Activated CD8-positive, alpha-beta memory T cell treated with anti-CD3 and anti-CD28 coated beads, Interleukin-2, amount 10 ng/mL, durations not matched to agents 7 days and 5 days (primary cell): ENCODE measurements around the gene KRT71. TPM values are rescaled to one million over a fixed set of nuclear protein-coding genes. Genes with fewer than 3 reads are reported as not detected.
A peak's percentile ranks its signal among the peaks of the same experiment; 100 is the strongest.

ENCODE experiments used
- ATAC-seq: fragments of 150-1000 bp; cut with Tn5 transposase; one replicate; pipeline ENCODE4 v1.10.0; 2021; ENCODE audit warnings: moderate library complexity
- CTCF ChIA-PET: fragments of 350-600 bp; sonication (Branson Sonifier 250); formaldehyde crosslinking; loops from one replicate; lab custom pipeline; 2021; ENCODE audit warnings: antibody characterized with exemption; lab: Charles Lee
- DNase-seq: peaks from one replicate; pipeline ENCODE4 v3.0.0-alpha.2; 2020
- H3K27ac Mint-ChIP-seq: one replicate; pipeline ENCODE4 v1.8.0; 2021; ENCODE audit warnings: mild to moderate bottlenecking, mixed read lengths
- H3K27me3 Mint-ChIP-seq: one replicate; pipeline ENCODE4 v1.8.0; 2021; ENCODE audit warnings: mixed read lengths
- H3K36me3 Mint-ChIP-seq: one replicate; pipeline ENCODE4 v1.8.0; 2021; ENCODE audit warnings: mild to moderate bottlenecking, mixed read lengths
- H3K4me1 Mint-ChIP-seq: one replicate; pipeline ENCODE4 v1.8.0; 2021; ENCODE audit warnings: mixed read lengths
- H3K4me3 Mint-ChIP-seq: one replicate; pipeline ENCODE4 v1.8.0; 2021; ENCODE audit warnings: mild to moderate bottlenecking, moderate library complexity, mixed read lengths
- H3K9me3 Mint-ChIP-seq: one replicate; pipeline ENCODE4 v1.8.0; 2022; ENCODE audit warnings: low read depth, mixed read lengths
- total RNA-seq, 2 experiments: library from RNA; stranded (reverse); gene quantifications; one replicate each; pipeline ENCODE4 v1.2.3, GENCODE V29; 2021

Gene KRT71
- total RNA-seq, 2 experiments from 2014 or later = not detected

- Mint-ChIP-seq H3K36me3 (no peaks in the 10 kb centered on the region), H3K9me3 (no peaks in the 10 kb centered on the region)
Measured at GRCh38 chr12:52582971-52583456, 30.1 kb upstream of the KRT71 start.

GRCh38 chr12:52582486-52582885 lies 29.5 kb upstream of the KRT71 start:
- Mint-ChIP-seq H3K27ac (no peak overlapping the region), H3K4me3 (no peak overlapping the region), H3K36me3 (no peaks in the 10 kb centered on the region), H3K4me1 (peaks cover 14% of the 10 kb centered on the region), H3K9me3 (no peaks in the 10 kb centered on the region), H3K27me3 (peaks cover 3% of the 10 kb centered on the region)
- DNase-seq = no peak
- ATAC-seq = no peak
- CTCF ChIA-PET = interaction anchor here (0.7 to 24.3 kb wide), 3 partner anchors 8 to 293 kb away, joined by 3 to 459 read pairs (median 5); no protein-coding TSS in a partner anchor

More at GRCh38 chr12:52582971-52583456, 30.1 kb upstream of the KRT71 start:
- peak; percentile 58 for ATAC-seq
- H3K4me1 Mint-ChIP-seq = peaks cover 14% of the 10 kb centered on the region
- H3K27me3 Mint-ChIP-seq = no peaks in the 10 kb centered on the region
- H3K27ac Mint-ChIP-seq = no peak overlapping the region
- no peak overlapping the region for H3K4me3 Mint-ChIP-seq
- DNase-seq = peak; percentile 63
- CTCF ChIA-PET = interaction anchor here (1.0 to 24.3 kb wide), 4 partner anchors 9 to 292 kb away, joined by 4 to 459 read pairs (median 4); no protein-coding TSS in a partner anchor

GRCh38 chr12:52581481-52581880 lies 28.5 kb upstream of the KRT71 start:
- peaks cover 11% of the 10 kb centered on the region for H3K4me1 Mint-ChIP-seq
- DNase-seq = no peak
- no peak overlapping the region for H3K4me3 Mint-ChIP-seq
- H3K27me3 Mint-ChIP-seq = peaks cover 8% of the 10 kb centered on the region
- no peaks in the 10 kb centered on the region for H3K9me3 Mint-ChIP-seq
- ATAC-seq = no peak
- H3K36me3 Mint-ChIP-seq = no peaks in the 10 kb centered on the region
- CTCF ChIA-PET = interaction anchor here (24.3 kb wide), 1 partner anchor 294 kb away, joined by 459 read pairs; no protein-coding TSS in a partner anchor
- H3K27ac Mint-ChIP-seq = no peak overlapping the region

- Mint-ChIP-seq H3K27me3 (peaks cover 11% of the 10 kb centered on the region), H3K9me3 (no peaks in the 10 kb centered on the region), H3K27ac (no peak overlapping the region), H3K4me1 (peaks cover 7% of the 10 kb centered on the region), H3K36me3 (no peaks in the 10 kb centered on the region), H3K4me3 (no peak overlapping the region)
- ATAC-seq (no peak), DNase-seq (no peak)
- CTCF ChIA-PET = interaction anchor here (1.6 to 24.3 kb wide), 2 partner anchors 185 to 294 kb away, joined by 4 to 459 read pairs; no protein-coding TSS in a partner anchor
Measured at GRCh38 chr12:52581066-52581465, 28.1 kb upstream of the KRT71 start.

GRCh38 chr12:52580496-52580895 lies 27.6 kb upstream of the KRT71 start:
- Mint-ChIP-seq H3K27ac (no peak overlapping the region), H3K36me3 (no peaks in the 10 kb centered on the region), H3K4me1 (peaks cover 3% of the 10 kb centered on the region), H3K27me3 (peaks cover 12% of the 10 kb centered on the region), H3K9me3 (no peaks in the 10 kb centered on the region), H3K4me3 (no peak overlapping the region)
- DNase-seq (no peak), ATAC-seq (no peak)
- CTCF ChIA-PET = interaction anchor here (1.6 to 24.3 kb wide), 2 partner anchors 185 to 295 kb away, joined by 4 to 459 read pairs; no protein-coding TSS in a partner anchor

GRCh38 chr12:52579468-52580465 lies 26.8 kb upstream of the KRT71 start:
- DNase-seq (no peak), ATAC-seq (no peak)
- peaks cover 12% of the 10 kb centered on the region for H3K27me3 Mint-ChIP-seq
- CTCF ChIA-PET = interaction anchor here (0.9 to 24.3 kb wide), 3 partner anchors 18 to 296 kb away, joined by 3 to 459 read pairs (median 4); no protein-coding TSS in a partner anchor
- H3K36me3 Mint-ChIP-seq = no peaks in the 10 kb centered on the region
- H3K27ac Mint-ChIP-seq = no peak overlapping the region
- H3K4me3 Mint-ChIP-seq = no peak overlapping the region
- H3K9me3 Mint-ChIP-seq = no peaks in the 10 kb centered on the region
- no peaks in the 10 kb centered on the region for H3K4me1 Mint-ChIP-seq

- H3K9me3 Mint-ChIP-seq = no peaks in the 10 kb centered on the region
- DNase-seq (no peak), ATAC-seq (no peak)
- CTCF ChIA-PET = interaction anchor here (0.7 to 24.3 kb wide), 3 partner anchors 201 to 487 kb away, joined by 3 to 459 read pairs (median 4); no protein-coding TSS in a partner anchor
- no peaks in the 10 kb centered on the region for H3K4me1 Mint-ChIP-seq
- H3K4me3 Mint-ChIP-seq = no peak overlapping the region
- H3K27ac Mint-ChIP-seq = no peak overlapping the region
- no peaks in the 10 kb centered on the region for H3K36me3 Mint-ChIP-seq
- H3K27me3 Mint-ChIP-seq = peaks cover 12% of the 10 kb centered on the region
Measured at GRCh38 chr12:52578469-52578868, 25.5 kb upstream of the KRT71 start.

- CTCF ChIA-PET = interaction anchor here (24.3 kb wide), 1 partner anchor 298 kb away, joined by 459 read pairs; no protein-coding TSS in a partner anchor
- ATAC-seq (no peak), DNase-seq (no peak)
- Mint-ChIP-seq H3K9me3 (no peaks in the 10 kb centered on the region), H3K36me3 (no peaks in the 10 kb centered on the region), H3K27ac (no peak overlapping the region), H3K4me1 (no peaks in the 10 kb centered on the region), H3K4me3 (no peak overlapping the region), H3K27me3 (peaks cover 14% of the 10 kb centered on the region)
Measured at GRCh38 chr12:52577316-52577715, 24.4 kb upstream of the KRT71 start.

- no peak for DNase-seq
- Mint-ChIP-seq H3K27me3 (peaks cover 19% of the 10 kb centered on the region), H3K4me3 (no peak overlapping the region), H3K36me3 (no peaks in the 10 kb centered on the region), H3K27ac (no peak overlapping the region), H3K9me3 (no peaks in the 10 kb centered on the region), H3K4me1 (no peaks in the 10 kb centered on the region)
- CTCF ChIA-PET = interaction anchor here (24.3 kb wide), 1 partner anchor 299 kb away, joined by 459 read pairs; no protein-coding TSS in a partner anchor
- ATAC-seq = no peak
Measured at GRCh38 chr12:52575948-52576347, 23.0 kb upstream of the KRT71 start.

- Mint-ChIP-seq H3K27me3 (peaks cover 19% of the 10 kb centered on the region), H3K9me3 (no peaks in the 10 kb centered on the region), H3K4me3 (no peak overlapping the region), H3K36me3 (no peaks in the 10 kb centered on the region), H3K27ac (no peak overlapping the region), H3K4me1 (no peaks in the 10 kb centered on the region)
- DNase-seq (no peak), ATAC-seq (no peak)
- CTCF ChIA-PET = interaction anchor here (1.4 to 24.3 kb wide), 2 partner anchors 300 to 405 kb away, joined by 3 to 459 read pairs; no protein-coding TSS in a partner anchor
Measured at GRCh38 chr12:52575256-52575655, 22.3 kb upstream of the KRT71 start.

- no peaks in the 10 kb centered on the region for H3K4me1 Mint-ChIP-seq
- H3K9me3 Mint-ChIP-seq = no peaks in the 10 kb centered on the region
- DNase-seq (no peak), ATAC-seq (no peak)
- CTCF ChIA-PET = interaction anchor here (0.8 to 24.3 kb wide), 4 partner anchors 9 to 407 kb away, joined by 3 to 459 read pairs (median 4); no protein-coding TSS in a partner anchor
- H3K27me3 Mint-ChIP-seq = peaks cover 19% of the 10 kb centered on the region
- H3K4me3 Mint-ChIP-seq = no peak within 1 kb of the TSS
- no peaks in the 10 kb centered on the region for H3K36me3 Mint-ChIP-seq
- H3K27ac Mint-ChIP-seq = no peak within 1 kb of the TSS
Measured at GRCh38 chr12:52573743-52574142, 20.8 kb upstream of the KRT71 start, which contains the start of gene KRT74. TSS of gene KRT74 (minus strand) at chr12:52573843. CDS start at chr12:52573777, 66 bp downstream.

- Mint-ChIP-seq H3K36me3 (no peaks in the 10 kb centered on the region), H3K9me3 (no peaks in the 10 kb centered on the region), H3K4me1 (no peaks in the 10 kb centered on the region), H3K27ac (no peak overlapping the region), H3K27me3 (peaks cover 19% of the 10 kb centered on the region), H3K4me3 (no peak overlapping the region)
- DNase-seq = no peak
- CTCF ChIA-PET = interaction anchor here (24.3 kb wide), 1 partner anchor 302 kb away, joined by 459 read pairs; no protein-coding TSS in a partner anchor
- ATAC-seq = no peak
Measured at GRCh38 chr12:52573306-52573705, 20.4 kb upstream of the KRT71 start.

- no peak overlapping the region for H3K27ac Mint-ChIP-seq
- no peaks in the 10 kb centered on the region for H3K4me1 Mint-ChIP-seq
- H3K9me3 Mint-ChIP-seq = no peaks in the 10 kb centered on the region
- CTCF ChIA-PET = interaction anchor here (24.3 kb wide), 1 partner anchor 305 kb away, joined by 459 read pairs; no protein-coding TSS in a partner anchor
- H3K27me3 Mint-ChIP-seq = peaks cover 13% of the 10 kb centered on the region
- H3K4me3 Mint-ChIP-seq = no peak overlapping the region
- DNase-seq = no peak
- no peak for ATAC-seq
- H3K36me3 Mint-ChIP-seq = no peaks in the 10 kb centered on the region
Measured at GRCh38 chr12:52570511-52570910, 17.6 kb upstream of the KRT71 start.
